GM18499 (cell line): ENCODE results near the gene WDR83.
"Not testable (repeated sequence)": the region's sequence is repeated elsewhere in the genome, so short reads cannot be mapped to it uniquely, and the experiment has no call there.

Experiments
- ATAC-seq: cut with Tn5 transposase; IDR thresholded peaks from one replicate; pipeline ENCODE4 v1.9.1; 2021; ENCODE audit warnings: moderate number of reproducible peaks; ENCODE audit not compliant: insufficient read depth, unreplicated experiment

Gene WDR83

DNA sequence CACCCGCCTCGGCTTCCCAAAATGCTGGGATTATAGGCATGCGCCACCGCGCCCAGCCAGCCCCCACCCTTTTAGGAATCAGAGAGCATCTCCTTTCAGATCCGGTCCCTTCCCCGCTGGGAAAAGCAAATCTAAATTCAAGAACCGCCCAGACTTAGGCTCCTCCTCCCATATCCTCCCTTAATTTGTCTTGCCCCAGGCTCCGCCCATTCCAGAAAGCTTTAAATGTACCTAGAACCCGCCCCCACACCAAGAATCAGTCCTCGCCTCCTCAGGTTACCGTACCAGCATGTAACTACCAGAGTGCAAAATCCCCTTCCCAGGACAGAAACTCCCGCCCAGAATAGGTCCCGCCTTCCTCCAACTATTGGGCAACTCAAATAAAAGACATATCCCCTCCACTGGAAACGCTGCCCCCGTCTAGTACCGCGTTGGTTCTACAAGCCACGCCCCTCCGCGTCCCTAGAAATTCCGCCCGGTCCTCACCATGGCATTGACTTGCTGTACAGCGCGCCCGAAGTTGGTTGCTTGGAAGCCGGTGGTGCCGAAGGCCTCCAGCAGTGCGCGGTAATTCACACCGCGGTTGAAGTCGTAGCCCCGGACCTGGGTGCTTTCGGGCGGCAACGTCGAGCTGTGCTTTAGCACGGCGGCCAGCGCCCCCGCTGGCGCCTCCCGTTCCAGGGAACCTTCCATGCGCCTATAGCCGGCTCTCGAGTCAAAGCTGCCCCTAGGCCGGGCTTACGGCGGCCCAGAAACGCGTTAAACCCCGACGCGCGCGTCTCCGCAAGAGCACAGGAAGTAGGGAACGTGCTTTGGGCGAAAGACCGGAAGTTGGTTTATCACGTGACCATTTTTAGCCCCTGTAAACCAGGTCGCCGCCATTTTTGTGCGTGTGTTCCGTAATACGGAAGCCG lies 14.7 kb downstream of the WDR83 start, which contains the start of gene DHPS:
Gene DHPS (minus strand): TSS at position 807 of the 914 bp plus-strand sequence. CDS start 114 bp downstream, at position 693.
- peak; percentile 46 for ATAC-seq

DNA sequence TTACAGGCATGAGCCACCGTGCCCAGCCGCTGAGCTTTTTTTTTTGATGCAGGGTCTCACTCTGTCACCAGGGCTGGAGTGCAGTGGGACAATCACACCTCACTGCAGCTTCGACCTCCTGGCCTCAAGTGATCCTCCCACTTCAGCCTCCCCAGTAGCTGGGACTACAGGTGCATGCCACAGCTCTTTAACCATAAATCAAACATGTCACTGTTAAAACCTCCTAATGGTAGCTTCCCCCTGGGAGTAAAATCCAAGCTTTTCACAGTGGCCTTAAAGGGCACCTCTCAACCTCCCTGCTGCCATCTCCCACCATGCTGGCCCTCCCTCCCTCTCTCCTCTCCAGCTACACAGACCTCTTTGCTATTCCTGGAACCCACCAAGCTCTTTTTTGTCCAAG lies 19.2 kb downstream of the WDR83 start:
- ATAC-seq = no peak

DNA sequence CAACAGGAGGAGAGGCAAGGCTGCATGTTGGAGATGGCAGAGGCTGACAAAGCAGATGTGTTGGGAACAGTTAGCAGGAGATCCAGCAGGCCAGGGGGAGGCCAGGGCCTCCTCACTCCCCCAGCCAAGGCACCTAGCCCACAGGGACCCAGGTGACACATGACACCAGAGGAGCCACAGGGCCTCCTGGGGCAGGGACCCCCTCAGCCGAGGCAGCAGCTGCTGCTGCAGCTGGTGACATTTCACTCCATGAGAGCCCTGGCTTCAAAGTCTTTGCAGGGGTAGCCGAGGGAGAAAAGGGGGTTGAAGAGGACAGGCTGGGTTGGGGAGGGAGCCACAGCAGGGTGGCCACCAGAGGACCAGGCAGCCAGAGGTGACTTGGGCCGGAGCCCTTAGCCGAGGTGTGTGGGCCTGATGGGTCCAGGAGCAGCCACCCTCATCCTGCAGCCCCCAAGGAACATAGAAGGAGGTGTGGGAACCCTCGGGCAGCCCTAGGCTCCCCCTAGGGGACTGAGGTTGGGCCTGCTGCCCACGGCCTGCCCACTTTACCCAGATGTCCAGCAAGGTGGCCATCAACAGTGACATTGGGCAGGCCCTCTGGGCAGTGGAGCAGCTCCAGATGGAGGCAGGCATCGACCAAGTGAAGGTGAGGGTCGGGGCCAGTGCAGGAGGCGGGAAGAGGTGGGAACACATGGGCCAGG lies 21.0 kb downstream of the WDR83 start, which contains the start of gene GNG14:
Gene GNG14 (plus strand): TSS at position 503 of the 701 bp plus-strand sequence. CDS start 51 bp downstream, at position 554.
- no peak for ATAC-seq

DNA sequence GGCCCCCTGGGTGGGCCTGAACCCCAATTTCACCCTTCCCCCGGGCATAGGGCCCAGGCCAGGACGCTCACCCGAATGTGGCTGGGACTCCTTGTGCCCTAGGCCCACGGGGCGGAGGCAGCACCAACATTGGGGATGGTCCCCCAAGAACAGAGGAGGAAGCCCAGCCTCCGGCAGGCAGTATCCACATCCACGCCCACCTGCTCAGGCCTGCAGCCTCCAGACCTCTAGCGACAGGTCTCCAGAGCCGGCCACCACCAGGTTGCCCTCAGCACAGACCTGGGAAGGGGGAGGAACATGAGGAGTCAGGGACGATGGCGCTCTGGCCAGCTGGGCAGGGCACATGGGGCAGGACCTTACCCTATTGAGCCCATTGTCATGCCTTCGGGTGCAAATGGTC lies 22.4 kb downstream of the WDR83 start:
- no peak for ATAC-seq

DNA sequence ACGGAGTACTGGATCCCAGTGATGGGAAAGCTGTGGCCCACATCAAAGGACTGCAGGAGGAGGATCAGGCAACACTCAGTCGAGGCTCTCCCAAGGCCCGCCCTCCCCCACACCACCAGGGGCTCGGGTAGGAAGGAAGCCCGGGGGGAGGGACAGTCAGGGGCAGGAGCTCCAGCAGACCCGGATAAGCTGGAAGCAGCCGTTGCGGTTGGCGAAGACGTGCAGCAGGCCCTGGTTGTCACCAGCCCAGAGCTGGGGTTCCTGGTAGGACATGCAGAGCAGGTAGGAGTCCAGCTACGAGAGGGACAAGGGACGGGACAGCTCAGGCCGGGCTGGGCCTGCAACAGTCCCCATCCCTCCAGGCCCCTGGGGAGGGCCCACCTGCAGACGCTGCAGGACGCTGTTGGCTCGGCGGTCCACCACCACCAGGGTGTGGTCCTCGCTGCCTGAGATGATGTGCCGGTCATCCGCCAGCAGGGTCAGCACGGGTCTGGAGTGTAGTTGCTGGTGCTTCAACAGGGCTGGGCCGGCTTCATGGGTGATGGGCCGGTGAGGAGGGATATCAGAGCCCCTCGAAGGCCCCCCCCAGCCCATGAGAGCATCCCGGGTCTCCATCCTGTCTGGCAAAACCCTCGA lies 23.1 kb downstream of the WDR83 start:
- ATAC-seq = no peak

DNA sequence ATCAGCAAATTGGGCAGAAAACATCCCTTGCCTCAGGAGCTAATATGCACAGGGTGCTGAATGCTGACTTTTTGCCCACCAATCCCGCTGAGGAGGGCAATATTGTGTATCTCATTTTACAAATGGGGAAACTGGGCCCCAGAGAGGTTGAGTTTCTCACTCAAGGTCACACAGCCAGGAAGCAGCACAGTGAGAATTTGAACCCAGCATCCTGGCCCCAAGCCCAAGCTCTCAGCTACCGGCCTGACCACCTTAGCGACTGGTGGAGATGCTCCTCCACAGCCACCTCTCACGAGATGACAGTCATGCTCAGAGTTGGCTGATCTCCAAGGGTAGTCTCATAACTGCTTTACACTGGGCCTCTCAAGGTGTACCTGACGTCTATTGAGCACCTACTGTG lies 26.4 kb downstream of the WDR83 start:
- no peak for ATAC-seq

DNA sequence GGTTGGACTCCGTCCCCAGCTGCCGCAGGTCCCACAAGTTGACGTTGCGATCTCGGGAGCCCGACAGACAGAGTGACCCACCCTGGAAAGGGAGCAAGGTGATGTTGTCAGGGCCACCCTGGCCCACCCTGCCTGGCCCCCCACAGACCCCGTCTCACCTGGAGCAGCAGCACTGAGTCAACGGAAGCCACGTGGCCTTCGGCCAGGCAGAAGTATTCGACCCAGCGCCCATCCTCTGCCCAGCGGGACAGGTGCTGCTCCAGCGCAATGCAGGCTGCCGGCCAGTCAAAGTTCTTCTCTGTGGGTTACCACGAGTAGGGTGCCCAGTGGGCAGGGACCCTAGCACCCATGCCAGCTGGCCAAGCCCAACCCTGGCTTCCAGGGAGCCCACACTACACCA lies 28.0 kb downstream of the WDR83 start:
- no peak for ATAC-seq

DNA sequence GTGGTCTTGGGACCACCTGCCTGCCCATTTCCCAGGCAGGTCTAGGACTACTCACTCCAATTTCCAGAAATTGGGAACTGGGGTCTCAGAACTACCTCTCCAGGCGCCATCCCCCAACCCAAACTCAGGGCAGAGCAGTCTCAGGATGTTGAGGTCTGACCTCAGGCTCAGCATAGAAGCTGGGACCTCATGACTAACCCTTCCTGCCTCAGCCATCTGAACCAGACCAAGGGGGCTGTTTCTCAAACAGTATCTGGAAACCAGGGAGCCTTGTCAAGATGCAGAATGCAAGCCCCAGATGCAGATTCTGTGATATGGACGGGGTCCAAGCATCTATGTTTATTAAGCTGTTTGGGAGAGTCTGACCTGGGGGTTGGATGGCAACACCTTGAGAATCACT lies 28.5 kb downstream of the WDR83 start:
- ATAC-seq = no peak

DNA sequence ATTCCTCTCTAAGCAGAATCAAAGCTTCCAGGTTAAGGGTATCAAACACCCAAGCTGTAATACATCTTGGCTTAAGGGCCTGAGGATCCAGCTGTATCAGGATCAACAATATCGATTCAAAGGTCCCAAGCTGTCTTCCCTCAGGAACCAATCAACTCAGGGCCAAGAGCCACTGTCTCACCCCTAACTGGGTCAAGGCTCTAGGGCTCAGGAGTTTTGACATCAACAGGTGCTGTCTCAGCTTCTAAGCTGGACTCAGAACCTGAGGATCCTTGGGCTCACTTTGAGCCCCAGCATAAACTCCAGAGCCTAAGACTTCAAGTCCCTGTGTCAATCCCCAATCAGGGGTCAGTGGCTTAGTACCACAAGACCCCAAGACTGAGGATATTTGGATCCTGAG lies 28.9 kb downstream of the WDR83 start:
- no peak for ATAC-seq

DNA sequence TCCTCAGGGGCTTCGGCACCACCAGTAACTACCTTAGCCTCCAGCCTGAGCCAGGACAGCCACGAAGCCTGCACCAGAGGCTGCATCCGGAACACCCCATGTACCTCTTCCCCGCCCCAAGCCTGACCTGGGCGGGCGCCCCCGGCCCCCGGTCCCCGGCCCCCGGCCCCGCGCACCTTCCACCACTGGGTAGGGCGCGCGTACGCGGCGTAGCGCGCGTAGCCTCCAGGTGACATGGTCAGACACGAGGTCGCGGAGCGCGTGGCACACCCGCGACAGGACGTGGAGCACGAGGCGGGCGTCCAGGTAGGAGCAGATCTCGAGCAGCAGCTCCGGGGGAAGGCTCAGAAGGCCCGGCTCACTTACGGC lies 29.4 kb downstream of the WDR83 start:
- ATAC-seq = no peak

DNA sequence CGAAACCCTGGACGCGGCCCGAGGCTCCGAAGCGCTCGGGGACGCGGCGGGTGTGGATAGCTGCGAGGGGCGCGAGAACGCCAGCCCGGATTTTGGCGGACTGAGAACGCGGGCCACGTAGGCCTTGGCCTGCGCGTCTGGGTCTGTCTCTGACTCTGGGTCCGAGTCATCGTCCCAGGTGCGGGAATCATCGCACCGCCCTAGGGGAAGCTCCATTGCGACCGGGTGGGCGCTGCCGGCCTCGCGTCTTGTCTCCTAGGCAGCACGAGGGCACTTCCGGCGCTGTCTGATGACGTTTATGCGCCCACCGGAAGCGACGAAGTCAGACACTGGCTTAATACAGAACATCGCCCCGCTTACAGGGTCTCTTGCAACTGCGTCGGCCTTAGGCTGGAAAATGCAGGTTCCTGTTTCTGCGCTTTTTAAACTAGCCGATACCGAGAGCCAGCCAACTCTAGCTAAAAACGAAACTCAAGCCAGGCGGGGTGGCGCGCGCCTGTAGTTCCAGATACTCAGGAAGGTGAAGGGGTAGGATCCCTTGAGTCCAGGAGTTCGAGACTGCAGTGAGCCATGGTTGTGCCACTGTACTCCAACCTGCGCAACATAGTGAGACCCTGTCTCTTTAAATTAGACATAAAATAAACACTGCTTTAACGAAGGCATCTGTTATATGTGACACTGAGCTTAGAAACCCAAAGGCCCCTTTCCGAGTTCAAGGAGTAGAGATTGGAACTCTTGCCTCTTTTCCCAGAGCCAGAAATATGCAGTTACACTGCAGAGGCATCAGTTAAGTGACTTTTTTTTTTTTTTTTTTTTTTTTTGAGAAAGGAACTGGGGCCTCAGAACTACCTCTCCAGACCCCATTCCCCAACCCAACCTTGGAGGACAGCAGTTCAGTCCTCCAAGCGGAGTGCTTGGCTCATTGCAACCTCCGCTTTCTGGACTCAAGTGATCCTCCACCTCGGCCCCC lies 30.0 kb downstream of the WDR83 start, which contains the start of gene FBXW9:
Gene FBXW9 (minus strand): TSS at position 266 of the 970 bp plus-strand sequence. CDS start 50 bp downstream, at position 216.
- ATAC-seq = no peak

DNA sequence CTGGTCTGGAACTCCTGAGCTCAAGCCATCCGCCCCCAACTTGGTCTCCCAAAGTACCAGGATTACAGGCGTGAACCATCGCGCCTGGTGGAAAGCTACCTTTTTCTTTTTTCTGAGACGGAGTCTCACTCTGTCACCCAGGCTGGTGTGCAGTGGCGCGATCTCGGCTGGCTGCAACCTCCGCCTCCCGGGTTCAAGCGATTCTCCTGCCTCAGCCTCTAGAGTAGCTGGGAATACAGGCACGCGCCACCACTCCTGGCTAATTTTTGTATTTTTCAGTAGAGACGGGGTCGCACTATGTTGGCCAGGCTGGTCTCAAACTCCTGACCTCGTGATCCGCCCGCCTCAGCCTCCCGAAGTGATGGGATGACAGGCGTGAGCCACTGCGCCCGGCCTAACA lies 30.8 kb downstream of the WDR83 start:
- not testable (repeated sequence) for ATAC-seq

DNA sequence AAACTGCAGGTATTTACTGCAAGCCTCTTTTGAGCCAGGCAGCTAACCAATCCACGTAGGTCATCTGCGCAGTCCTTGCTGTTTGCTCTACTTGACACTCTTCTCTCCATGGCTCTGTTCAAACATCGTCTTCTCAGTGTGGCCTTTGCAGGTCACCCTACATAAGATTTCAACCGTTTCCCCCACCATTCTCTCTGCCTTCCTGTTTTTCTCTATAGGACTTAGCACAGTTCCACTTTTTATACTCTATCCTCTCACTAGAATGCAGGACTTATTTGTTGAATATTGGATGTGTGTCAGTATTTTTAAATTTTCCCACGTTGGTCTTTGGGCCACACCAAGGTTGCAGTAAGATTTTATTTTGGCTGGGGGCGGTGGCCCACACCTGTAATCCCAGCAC lies 31.5 kb downstream of the WDR83 start:
- ATAC-seq = no peak

DNA sequence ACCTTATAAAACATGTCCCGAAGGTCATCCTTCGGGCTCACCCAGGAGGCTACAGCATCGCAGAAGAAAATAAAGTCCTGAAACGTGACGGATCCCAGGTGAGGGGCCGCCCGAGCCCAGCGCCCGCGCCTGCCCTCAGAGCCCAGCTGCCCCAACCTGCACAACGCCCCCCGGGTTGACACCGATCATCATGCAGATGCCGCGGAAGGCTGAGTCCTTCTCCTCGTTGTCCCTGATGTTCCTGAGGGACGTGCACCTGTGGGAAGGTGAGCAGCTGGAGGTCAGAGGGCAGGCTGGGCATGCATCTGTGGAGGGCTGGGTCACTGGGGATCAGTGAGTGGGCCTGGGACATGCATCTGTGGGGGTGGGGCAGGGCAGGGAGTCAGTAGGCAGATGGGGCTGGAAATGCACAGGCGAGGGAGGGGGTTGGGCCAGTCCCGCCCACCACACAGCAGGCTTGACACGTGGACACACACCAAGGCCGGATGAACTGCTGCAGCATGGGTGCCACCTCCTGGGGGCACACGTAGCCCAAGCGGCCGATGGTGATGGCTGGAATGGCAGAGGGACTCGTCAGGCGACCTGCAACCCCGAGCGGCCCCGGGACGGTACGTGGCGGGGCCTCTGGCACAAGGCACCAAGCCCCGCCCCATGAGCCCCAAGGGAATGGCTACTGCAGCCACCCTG lies 35.1 kb downstream of the WDR83 start:
- ATAC-seq = no peak

DNA sequence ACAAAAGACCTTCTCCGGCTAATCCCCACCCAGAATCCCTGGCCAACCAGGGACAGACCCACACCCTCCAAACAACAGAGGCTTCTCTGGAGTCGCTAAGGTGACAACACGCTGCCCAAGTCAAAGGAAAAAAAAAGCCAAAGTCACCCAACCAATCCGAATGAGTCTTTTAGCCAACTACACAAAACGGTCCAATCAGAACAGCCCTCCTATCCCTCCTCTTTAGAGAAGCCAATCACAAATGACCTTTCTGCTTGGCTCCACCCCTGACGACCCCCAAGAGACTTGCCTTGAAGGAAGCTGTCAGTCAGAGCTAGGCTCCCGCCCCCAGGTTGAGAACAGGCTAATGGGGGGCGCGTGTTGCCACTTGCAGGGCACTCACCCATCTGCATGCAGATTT lies 36.4 kb downstream of the WDR83 start:
- no peak for ATAC-seq

DNA sequence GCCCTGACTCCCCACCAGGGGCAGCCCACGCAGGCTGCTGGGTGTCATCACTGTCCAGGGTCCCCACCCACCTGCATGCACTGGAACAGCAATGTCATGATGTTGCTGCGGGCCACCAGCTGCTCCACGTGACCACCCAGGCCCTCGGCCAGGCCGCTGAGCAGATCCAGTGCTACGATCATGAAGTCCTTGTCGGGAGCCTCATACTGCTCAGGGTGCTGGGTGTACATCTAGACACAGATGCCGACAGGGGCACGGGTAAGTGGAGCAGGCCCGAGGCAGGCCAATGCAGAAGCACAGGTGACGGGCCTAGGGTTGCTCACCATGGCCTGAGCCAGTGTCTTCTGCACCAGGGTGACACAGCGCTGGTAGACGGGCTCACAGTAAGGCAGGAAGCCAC lies 38.6 kb downstream of the WDR83 start:
- ATAC-seq = no peak

DNA sequence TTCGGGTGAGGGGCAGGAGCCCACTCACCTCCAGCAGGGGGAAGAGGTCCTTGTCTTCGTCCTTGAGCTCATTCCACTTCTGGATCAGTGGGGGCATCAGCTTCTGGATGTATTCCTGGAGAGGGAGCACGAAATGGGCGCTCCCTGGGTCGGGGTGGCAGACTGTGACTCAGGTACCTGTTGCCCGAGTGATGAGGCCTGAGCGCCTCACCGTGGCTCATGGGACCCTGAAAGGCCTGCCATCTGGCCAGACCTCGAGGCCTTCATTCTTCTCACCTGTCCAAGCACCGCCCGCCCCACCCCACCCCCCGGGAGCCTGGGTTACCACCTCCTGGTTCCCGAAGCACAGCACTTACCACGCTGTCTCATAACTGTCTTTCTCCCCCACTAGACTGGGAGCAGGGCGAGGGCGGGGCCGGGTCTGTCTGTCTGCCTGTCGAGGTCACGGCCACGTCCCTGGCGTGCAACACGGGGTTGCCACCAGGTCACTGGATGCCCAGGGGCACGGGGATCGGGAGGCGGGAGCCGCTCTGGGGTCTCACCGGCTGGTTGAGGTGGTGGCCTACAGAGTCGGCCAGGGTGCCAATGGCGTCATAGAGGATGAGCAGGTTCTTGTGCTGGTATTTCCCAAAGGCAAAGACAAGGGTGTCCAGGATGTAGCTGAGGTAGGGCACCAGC lies 39.2 kb downstream of the WDR83 start:
- no peak for ATAC-seq

DNA sequence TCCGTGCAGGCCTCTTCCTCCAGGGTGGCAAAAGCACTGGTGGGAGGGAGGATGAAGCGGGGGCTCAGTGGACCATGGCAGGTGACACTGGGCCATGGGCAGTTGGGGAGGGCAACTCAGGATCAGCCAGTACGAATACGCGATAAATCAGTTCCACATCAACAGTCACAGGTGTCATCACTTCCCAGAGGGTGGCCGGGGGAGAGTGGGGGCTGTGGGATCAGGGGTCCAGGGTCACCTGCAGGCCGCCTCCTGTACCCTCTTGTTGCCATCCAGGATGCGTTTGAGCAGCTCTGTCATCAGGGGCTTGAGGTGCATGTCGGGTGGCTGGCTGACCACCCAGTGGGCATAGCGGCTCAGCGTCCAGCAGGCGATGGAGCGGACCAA lies 39.7 kb downstream of the WDR83 start:
- ATAC-seq = no peak

DNA sequence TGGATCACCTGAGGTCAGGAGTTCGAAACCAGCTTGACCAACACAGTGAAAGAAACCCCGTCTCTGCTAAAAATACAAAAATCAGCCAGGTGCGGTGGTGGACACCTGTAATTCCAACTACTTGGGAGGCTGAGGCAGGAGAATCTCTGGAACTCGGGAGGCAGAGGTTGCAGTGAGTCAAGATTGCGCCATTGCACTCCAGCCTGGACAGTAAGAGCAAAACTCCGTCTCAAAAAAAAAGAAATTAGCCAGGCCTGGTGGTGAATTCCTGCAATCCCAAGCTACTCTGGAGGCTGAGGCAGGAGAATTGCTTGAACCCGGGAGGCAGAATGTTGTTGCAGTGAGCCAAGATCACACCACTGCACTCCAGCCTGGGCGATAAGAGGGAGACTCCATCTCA lies 42.0 kb downstream of the WDR83 start:
- no peak for ATAC-seq
